ENCODE data around the gene SLC24A4. TPM values are rescaled to one million over a fixed set of nuclear protein-coding genes. Genes with fewer than 3 reads are reported as not detected.
A peak's percentile ranks its signal among the peaks of the same experiment; 100 is the strongest.

SLC24A4 gene
- total RNA-seq, 1 donor from 2014 or later, result 1.1 TPM

GRCh38 chr14:92463141-92463540, 140.2 kb downstream of the SLC24A4 start:
- DNase-seq (ENCODE audit: low spot score), result no peak
- Mint-ChIP-seq H3K9me3 (ENCODE audit: unreplicated experiment) (no peaks in the 10 kb centered on the region), H3K4me1 (ENCODE audit: unreplicated experiment) (peaks cover 42% of the 10 kb centered on the region), H3K4me3 (ENCODE audit: unreplicated experiment) (no peak overlapping the region), H3K27me3 (ENCODE audit: unreplicated experiment) (peaks cover 13% of the 10 kb centered on the region), H3K27ac (ENCODE audit: unreplicated experiment) (peak overlapping the region; percentile 69), H3K36me3 (ENCODE audit: low read depth, unreplicated experiment) (no peaks in the 10 kb centered on the region)
- TF ChIP-seq, protein P1, sequence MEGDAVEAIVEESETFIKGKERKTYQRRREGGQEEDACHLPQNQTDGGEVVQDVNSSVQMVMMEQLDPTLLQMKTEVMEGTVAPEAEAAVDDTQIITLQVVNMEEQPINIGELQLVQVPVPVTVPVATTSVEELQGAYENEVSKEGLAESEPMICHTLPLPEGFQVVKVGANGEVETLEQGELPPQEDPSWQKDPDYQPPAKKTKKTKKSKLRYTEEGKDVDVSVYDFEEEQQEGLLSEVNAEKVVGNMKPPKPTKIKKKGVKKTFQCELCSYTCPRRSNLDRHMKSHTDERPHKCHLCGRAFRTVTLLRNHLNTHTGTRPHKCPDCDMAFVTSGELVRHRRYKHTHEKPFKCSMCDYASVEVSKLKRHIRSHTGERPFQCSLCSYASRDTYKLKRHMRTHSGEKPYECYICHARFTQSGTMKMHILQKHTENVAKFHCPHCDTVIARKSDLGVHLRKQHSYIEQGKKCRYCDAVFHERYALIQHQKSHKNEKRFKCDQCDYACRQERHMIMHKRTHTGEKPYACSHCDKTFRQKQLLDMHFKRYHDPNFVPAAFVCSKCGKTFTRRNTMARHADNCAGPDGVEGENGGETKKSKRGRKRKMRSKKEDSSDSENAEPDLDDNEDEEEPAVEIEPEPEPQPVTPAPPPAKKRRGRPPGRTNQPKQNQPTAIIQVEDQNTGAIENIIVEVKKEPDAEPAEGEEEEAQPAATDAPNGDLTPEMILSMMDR (IDR thresholded peaks at IDR 0.05; ENCODE audit: unreplicated experiment), result no peak

GRCh38 chr14:92464156-92464555, 141.2 kb downstream of the SLC24A4 start:
- H3K4me3 Mint-ChIP-seq (ENCODE audit: unreplicated experiment), result no peak overlapping the region
- TF ChIP-seq, protein P1 (IDR thresholded peaks at IDR 0.05; ENCODE audit: unreplicated experiment), result no peak
- H3K27ac Mint-ChIP-seq (ENCODE audit: unreplicated experiment), result no peak overlapping the region
- peaks cover 32% of the 10 kb centered on the region for H3K4me1 Mint-ChIP-seq (ENCODE audit: unreplicated experiment)
- no peak for DNase-seq (ENCODE audit: low spot score)
- H3K36me3 Mint-ChIP-seq (ENCODE audit: low read depth, unreplicated experiment), result no peaks in the 10 kb centered on the region
- no peaks in the 10 kb centered on the region for H3K9me3 Mint-ChIP-seq (ENCODE audit: unreplicated experiment)
- H3K27me3 Mint-ChIP-seq (ENCODE audit: unreplicated experiment), result peaks cover 11% of the 10 kb centered on the region

GRCh38 chr14:92464716-92465115, 141.8 kb downstream of the SLC24A4 start:
- Mint-ChIP-seq H3K9me3 (ENCODE audit: unreplicated experiment) (no peaks in the 10 kb centered on the region), H3K4me1 (ENCODE audit: unreplicated experiment) (peaks cover 29% of the 10 kb centered on the region), H3K4me3 (ENCODE audit: unreplicated experiment) (no peak overlapping the region), H3K27ac (ENCODE audit: unreplicated experiment) (no peak overlapping the region), H3K27me3 (ENCODE audit: unreplicated experiment) (peaks cover 10% of the 10 kb centered on the region), H3K36me3 (ENCODE audit: low read depth, unreplicated experiment) (no peaks in the 10 kb centered on the region)
- no peak for DNase-seq (ENCODE audit: low spot score)
- TF ChIP-seq, protein P1 (IDR thresholded peaks at IDR 0.05; ENCODE audit: unreplicated experiment), result no peak

- no peak for DNase-seq (ENCODE audit: low spot score)
- Mint-ChIP-seq H3K4me3 (ENCODE audit: unreplicated experiment) (no peak overlapping the region), H3K36me3 (ENCODE audit: low read depth, unreplicated experiment) (no peaks in the 10 kb centered on the region), H3K4me1 (ENCODE audit: unreplicated experiment) (peaks cover 21% of the 10 kb centered on the region), H3K27me3 (ENCODE audit: unreplicated experiment) (peaks cover 8% of the 10 kb centered on the region), H3K27ac (ENCODE audit: unreplicated experiment) (no peak overlapping the region), H3K9me3 (ENCODE audit: unreplicated experiment) (no peaks in the 10 kb centered on the region)
- TF ChIP-seq, protein P1 (IDR thresholded peaks at IDR 0.05; ENCODE audit: unreplicated experiment), result no peak
Measured at GRCh38 chr14:92465353-92466055, 142.5 kb downstream of the SLC24A4 start.

DNA sequence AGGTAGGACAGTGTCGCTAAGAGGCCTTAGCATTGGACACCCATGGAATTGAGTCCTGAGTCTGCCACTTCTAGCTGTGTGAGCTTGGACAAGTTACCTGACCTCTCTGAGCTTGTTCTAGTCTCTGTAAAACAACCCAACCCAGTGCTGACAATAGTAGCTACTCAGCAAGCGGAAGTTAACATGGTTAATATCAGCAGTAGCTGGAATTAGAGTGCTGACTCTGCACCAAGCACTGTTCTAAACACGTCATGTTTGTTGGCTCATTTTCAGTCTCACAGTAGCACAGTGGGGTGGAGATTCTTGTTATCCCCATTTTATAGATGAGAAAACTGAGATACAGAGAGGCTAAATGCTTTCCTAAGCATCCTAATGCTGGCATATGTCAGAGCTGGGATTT, 143.1 kb downstream of the SLC24A4 start:
- H3K36me3 Mint-ChIP-seq (ENCODE audit: low read depth, unreplicated experiment), result no peaks in the 10 kb centered on the region
- TF ChIP-seq, protein P1 (IDR thresholded peaks at IDR 0.05; ENCODE audit: unreplicated experiment), result no peak
- H3K4me1 Mint-ChIP-seq (ENCODE audit: unreplicated experiment), result peaks cover 17% of the 10 kb centered on the region
- H3K9me3 Mint-ChIP-seq (ENCODE audit: unreplicated experiment), result no peaks in the 10 kb centered on the region
- peaks cover 8% of the 10 kb centered on the region for H3K27me3 Mint-ChIP-seq (ENCODE audit: unreplicated experiment)
- H3K27ac Mint-ChIP-seq (ENCODE audit: unreplicated experiment), result no peak overlapping the region
- H3K4me3 Mint-ChIP-seq (ENCODE audit: unreplicated experiment), result no peak overlapping the region
- DNase-seq (ENCODE audit: low spot score), result no peak

Measured in endothelial cell (in vitro differentiated cells).